Panc1 (cell line): ENCODE data around the gene METTL27. TPM values are rescaled to one million over a fixed set of nuclear protein-coding genes. Genes with fewer than 3 reads are reported as not detected.

ENCODE experiments used
- ATAC-seq: fragments of 200-7000 bp; cut with Tn5 transposase; 2 replicates; pipeline ENCODE4 v1.9.1; 2020; ENCODE audit warnings: mild to moderate bottlenecking, moderate library complexity
- BruUV-seq: library from RNA; stranded (reverse); fragments of 400-500 nt; replicated peaks from 2 replicates; lab custom pipeline; 2021; lab: Mats Ljungman, UMichigan
- CTCF ChIA-PET: fragments of 300-600 bp; sonication (Branson Sonifier 250); formaldehyde crosslinking; loops from one replicate; lab custom pipeline; 2022; ENCODE audit warnings: antibody characterized with exemption; lab: Charles Lee
- POLR2A ChIA-PET: fragments of 300-600 bp; sonication (Branson Sonifier 250); formaldehyde crosslinking; loops from one replicate; lab custom pipeline; 2022; ENCODE audit warnings: antibody characterized with exemption; lab: Charles Lee
- DNase-seq: peaks from one replicate; pipeline ENCODE4 v3.0.0-alpha.2; 2010; ENCODE audit warnings: low read depth, low spot score
- H3K27ac ChIP-seq: 2 replicates; pipeline ENCODE4 v1.5.1; 2011; ENCODE audit warnings: mild to moderate bottlenecking, low read length, inconsistent platforms
- H3K27me3 ChIP-seq: fragments of 200-500 bp; sonication (Bioruptor generic); 2 replicates; pipeline ENCODE4 v1.6.0; 2014; ENCODE audit warnings: low read length, inconsistent platforms; ENCODE audit not compliant: control insufficient read depth, insufficient read depth
- H3K36me3 ChIP-seq: fragments of 200-500 bp; sonication (Bioruptor generic); 2 replicates; pipeline ENCODE4 v1.5.1; 2014; ENCODE audit warnings: inconsistent platforms, mild to moderate bottlenecking, low read length, moderate library complexity; ENCODE audit not compliant: control insufficient read depth, insufficient read depth
- H3K4me1 ChIP-seq: 2 replicates; pipeline ENCODE4 v1.5.1; 2011; ENCODE audit warnings: inconsistent platforms, mild to moderate bottlenecking, low read length, moderate library complexity; ENCODE audit not compliant: control insufficient read depth, insufficient read depth
- H3K4me3 ChIP-seq, 2 experiments: 2 replicates each; pipeline ENCODE4 v1.5.1; 2011 to 2012; ENCODE audit warnings: low read depth in 2 of 2, low read length in 2 of 2, mild to moderate bottlenecking in 2 of 2, inconsistent platforms in 1 of 2, moderate library complexity in 1 of 2
- H3K9me3 ChIP-seq: fragments of 200-500 bp; sonication (Bioruptor generic); 2 replicates; pipeline ENCODE4 v1.5.1; 2014; ENCODE audit warnings: low read depth, mild to moderate bottlenecking, inconsistent platforms, low read length, moderate library complexity; ENCODE audit not compliant: control insufficient read depth, insufficient read depth
- POLR2AphosphoS5 ChIP-seq: IDR thresholded peaks from 2 replicates; pipeline ENCODE4 v1.6.1; 2012; ENCODE audit warnings: mild to moderate bottlenecking, low read depth, low read length, moderate library complexity
- SIN3A ChIP-seq: IDR thresholded peaks from 2 replicates; pipeline ENCODE4 v1.6.1; 2012; ENCODE audit warnings: low read depth, mild to moderate bottlenecking, low read length, moderate library complexity, borderline replicate concordance; ENCODE audit not compliant: insufficient read depth
- TCF7L2 ChIP-seq: IDR thresholded peaks from 2 replicates; pipeline ENCODE4 v1.6.1; 2011; ENCODE audit warnings: mild to moderate bottlenecking, low read depth, low read length, inconsistent platforms
- in situ Hi-C: cut with HindIII; loops from 2 replicates; pipeline ENCODE4 v1.10.0; 2016; ENCODE audit warnings: low sequenced_read_pairs, low pct_unique_long_range_greater_than_20kb
- intact Hi-C: fragments of 100-400 bp; cut with micrococcal nuclease; formaldehyde crosslinking; loops from one replicate; pipeline ENCODE4 v1.10.0; 2022; ENCODE audit not compliant: unreplicated experiment
- total RNA-seq: library from RNA; stranded (reverse); gene quantifications from one replicate; pipeline ENCODE4 v1.2.1, GENCODE V29; 2021; ENCODE audit not compliant: unreplicated experiment
- TF ChIP-seq, protein P1 (sequence below), 2 experiments: IDR thresholded peaks; 2 replicates each; pipeline ENCODE4 v1.6.1; 2011 to 2012; ENCODE audit warnings: low read depth in 2 of 2, control low read depth in 1 of 2, low read length in 1 of 2, mild to moderate bottlenecking in 1 of 2, moderate library complexity in 1 of 2; ENCODE audit not compliant: insufficient read depth in 1 of 2
- TF ChIP-seq, protein P2 (sequence below): fragments of 450-650 bp; IDR thresholded peaks from 2 replicates; pipeline ENCODE4 v1.5.1; 2017; ENCODE audit warnings: mild to moderate bottlenecking

Gene METTL27
- total RNA-seq, 1 experiment from 2014 or later = 3.4 TPM

DNA sequence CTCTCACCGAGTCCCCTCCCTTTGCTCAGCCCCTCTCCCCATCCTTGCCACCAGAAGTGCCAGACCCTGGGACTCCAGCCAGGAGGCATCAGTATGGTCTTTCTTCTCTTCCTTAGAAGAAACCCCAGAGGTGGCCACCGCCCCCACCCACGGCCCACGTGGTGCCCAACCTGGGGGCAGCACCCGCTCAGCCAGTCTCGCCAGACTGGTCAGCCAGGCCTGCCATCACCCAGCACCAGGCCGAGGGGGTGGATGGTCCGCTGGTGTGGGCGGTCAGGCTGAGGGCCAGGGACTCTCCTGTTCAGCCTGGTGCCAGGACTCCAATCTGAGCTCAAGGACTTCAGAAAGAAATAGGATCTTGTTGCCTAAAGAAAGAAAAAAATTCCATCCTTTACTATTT is 17.3 kb downstream of the METTL27 start:
- BruUV-seq = no TSS peak
- no peaks in the 10 kb centered on the region for H3K27me3 ChIP-seq
- H3K27ac ChIP-seq = peak overlapping the region; percentile 40; the same call in 1 of the 2 replicates
- no peak for TF ChIP-seq SIN3A
- in situ Hi-C loops (no loop called here), intact Hi-C loops (no loop called here)
- CTCF ChIA-PET = no interaction called here
- ATAC-seq (no peak), DNase-seq (no peak)
- H3K4me3 ChIP-seq = no peak overlapping the region
- POLR2A ChIA-PET = interaction anchor here (0.7 kb wide), 1 partner anchor 97 kb away, joined by 3 read pairs; no protein-coding TSS in a partner anchor
- H3K4me1 ChIP-seq = peaks cover 57% of the 10 kb centered on the region
- H3K9me3 ChIP-seq = no peaks in the 10 kb centered on the region
- H3K36me3 ChIP-seq = no peaks in the 10 kb centered on the region

DNA sequence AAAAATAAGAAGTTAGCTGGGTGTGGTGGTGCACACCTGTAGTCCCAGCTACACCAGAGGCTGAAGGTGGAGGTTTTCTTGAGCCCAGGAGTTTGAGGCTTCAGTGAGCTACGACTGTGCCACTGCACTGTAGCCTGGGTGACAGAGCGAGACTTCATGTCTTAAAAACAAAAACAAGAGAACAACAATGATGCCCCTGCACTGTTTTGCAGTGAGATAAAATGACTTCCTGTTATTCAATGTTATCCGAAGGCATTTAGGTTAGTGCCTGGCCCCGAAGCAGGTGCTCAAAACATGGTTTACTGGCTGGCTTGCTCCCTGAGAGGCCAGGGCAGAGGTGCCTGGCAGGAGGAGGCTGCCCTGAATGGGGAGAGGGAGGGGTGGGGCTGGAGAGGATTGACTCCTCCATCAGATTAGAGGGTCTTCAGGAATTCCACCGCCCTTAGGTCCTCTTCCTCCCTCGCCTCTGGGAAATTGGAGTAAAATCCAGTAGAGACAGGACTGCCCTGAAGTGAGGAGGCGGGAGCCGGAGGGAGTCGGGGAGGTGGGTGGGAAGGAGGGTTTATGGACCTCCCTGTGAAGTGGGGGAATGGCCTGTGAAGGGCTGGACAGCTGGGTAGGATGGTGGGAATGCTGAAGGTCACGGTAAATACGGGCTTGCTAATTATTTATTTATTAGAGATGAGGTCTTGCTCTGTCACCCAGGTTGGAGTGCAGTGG is 18.3 kb downstream of the METTL27 start:
- Histone ChIP-seq H3K4me1 (peaks cover 47% of the 10 kb centered on the region), H3K27ac (peak overlapping the region; percentile 91)
- in situ Hi-C loops = no loop called here

More for the DNA sequence above, 18.3 kb downstream of the METTL27 start:
- BruUV-seq = no TSS peak
- DNase-seq (no peak), ATAC-seq (no peak)
- CTCF ChIA-PET = no interaction called here
- H3K36me3 ChIP-seq = no peaks in the 10 kb centered on the region
- TF ChIP-seq SIN3A = no peak
- TF ChIP-seq TCF7L2 = no peak
- TF ChIP-seq, protein P1, sequence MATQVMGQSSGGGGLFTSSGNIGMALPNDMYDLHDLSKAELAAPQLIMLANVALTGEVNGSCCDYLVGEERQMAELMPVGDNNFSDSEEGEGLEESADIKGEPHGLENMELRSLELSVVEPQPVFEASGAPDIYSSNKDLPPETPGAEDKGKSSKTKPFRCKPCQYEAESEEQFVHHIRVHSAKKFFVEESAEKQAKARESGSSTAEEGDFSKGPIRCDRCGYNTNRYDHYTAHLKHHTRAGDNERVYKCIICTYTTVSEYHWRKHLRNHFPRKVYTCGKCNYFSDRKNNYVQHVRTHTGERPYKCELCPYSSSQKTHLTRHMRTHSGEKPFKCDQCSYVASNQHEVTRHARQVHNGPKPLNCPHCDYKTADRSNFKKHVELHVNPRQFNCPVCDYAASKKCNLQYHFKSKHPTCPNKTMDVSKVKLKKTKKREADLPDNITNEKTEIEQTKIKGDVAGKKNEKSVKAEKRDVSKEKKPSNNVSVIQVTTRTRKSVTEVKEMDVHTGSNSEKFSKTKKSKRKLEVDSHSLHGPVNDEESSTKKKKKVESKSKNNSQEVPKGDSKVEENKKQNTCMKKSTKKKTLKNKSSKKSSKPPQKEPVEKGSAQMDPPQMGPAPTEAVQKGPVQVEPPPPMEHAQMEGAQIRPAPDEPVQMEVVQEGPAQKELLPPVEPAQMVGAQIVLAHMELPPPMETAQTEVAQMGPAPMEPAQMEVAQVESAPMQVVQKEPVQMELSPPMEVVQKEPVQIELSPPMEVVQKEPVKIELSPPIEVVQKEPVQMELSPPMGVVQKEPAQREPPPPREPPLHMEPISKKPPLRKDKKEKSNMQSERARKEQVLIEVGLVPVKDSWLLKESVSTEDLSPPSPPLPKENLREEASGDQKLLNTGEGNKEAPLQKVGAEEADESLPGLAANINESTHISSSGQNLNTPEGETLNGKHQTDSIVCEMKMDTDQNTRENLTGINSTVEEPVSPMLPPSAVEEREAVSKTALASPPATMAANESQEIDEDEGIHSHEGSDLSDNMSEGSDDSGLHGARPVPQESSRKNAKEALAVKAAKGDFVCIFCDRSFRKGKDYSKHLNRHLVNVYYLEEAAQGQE (IDR thresholded peaks at IDR 0.05; ENCODE audit: insufficient read depth in 1 of 2, low read depth in 2 of 2, low read length in 1 of 2) = no peak
- TF ChIP-seq, protein P2, sequence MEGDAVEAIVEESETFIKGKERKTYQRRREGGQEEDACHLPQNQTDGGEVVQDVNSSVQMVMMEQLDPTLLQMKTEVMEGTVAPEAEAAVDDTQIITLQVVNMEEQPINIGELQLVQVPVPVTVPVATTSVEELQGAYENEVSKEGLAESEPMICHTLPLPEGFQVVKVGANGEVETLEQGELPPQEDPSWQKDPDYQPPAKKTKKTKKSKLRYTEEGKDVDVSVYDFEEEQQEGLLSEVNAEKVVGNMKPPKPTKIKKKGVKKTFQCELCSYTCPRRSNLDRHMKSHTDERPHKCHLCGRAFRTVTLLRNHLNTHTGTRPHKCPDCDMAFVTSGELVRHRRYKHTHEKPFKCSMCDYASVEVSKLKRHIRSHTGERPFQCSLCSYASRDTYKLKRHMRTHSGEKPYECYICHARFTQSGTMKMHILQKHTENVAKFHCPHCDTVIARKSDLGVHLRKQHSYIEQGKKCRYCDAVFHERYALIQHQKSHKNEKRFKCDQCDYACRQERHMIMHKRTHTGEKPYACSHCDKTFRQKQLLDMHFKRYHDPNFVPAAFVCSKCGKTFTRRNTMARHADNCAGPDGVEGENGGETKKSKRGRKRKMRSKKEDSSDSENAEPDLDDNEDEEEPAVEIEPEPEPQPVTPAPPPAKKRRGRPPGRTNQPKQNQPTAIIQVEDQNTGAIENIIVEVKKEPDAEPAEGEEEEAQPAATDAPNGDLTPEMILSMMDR = no peak
- TF ChIP-seq POLR2AphosphoS5 = no peak
- no peak overlapping the region for H3K4me3 ChIP-seq
- POLR2A ChIA-PET = interaction anchor here (1.6 kb wide), 1 partner anchor 84 kb away, joined by 7 read pairs; no protein-coding TSS in a partner anchor
- intact Hi-C loops = no loop called here
- H3K9me3 ChIP-seq = no peaks in the 10 kb centered on the region
- H3K27me3 ChIP-seq = no peaks in the 10 kb centered on the region
